Stimulated activated CD8-positive, alpha-beta memory T cell treated with anti-CD3 and anti-CD28 coated beads, Interleukin-4, amount 100 ng/mL, for 4 hours (primary cell): ENCODE measurements around the gene CSF1.
"Not testable (repeated sequence)": the region's sequence is repeated elsewhere in the genome, so short reads cannot be mapped to it uniquely, and the experiment has no call there.

Experiments
- DNase-seq, 2 donors: peaks; one replicate each; pipeline ENCODE4 v3.0.0-alpha.2; 2020; ENCODE audit warnings: low read depth in 2 of 2, low spot score in 1 of 2

The CSF1 gene, protein sequence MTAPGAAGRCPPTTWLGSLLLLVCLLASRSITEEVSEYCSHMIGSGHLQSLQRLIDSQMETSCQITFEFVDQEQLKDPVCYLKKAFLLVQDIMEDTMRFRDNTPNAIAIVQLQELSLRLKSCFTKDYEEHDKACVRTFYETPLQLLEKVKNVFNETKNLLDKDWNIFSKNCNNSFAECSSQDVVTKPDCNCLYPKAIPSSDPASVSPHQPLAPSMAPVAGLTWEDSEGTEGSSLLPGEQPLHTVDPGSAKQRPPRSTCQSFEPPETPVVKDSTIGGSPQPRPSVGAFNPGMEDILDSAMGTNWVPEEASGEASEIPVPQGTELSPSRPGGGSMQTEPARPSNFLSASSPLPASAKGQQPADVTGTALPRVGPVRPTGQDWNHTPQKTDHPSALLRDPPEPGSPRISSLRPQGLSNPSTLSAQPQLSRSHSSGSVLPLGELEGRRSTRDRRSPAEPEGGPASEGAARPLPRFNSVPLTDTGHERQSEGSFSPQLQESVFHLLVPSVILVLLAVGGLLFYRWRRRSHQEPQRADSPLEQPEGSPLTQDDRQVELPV

GRCh38 chr1:109910123-109910962, at the start of gene CSF1:
Gene CSF1, plus strand, starts transcription at chr1:109910849. Its CDS starts 175 bp downstream, at chr1:109911024.
- peak; percentile 62 to 66 for DNase-seq

DNA sequence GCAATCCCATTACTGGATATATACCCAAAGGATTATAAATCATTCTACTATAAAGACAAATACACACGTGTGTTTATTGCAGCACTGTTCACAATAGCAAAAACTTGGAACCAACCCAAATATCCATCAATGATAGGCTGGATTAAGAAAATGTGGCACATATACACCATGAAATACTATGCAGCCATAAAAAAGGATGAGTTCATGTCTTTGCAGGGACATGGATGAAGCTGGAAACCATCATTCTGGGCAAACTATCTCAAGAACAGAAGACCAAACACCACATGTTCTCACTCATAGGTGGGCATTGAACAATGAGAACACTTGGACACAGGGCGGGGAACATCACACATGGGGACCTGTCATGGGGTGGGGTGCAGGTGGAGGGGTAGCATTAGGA, 49.0 kb upstream of the CSF1 start:
- not testable (repeated sequence) for DNase-seq

GRCh38 chr1:109863667-109864046, 47.0 kb upstream of the CSF1 start:
- no peak for DNase-seq

- no peak for DNase-seq
Observed at GRCh38 chr1:109864047-109864822, 46.4 kb upstream of the CSF1 start.

GRCh38 chr1:109864930-109865612, 45.6 kb upstream of the CSF1 start:
- DNase-seq = no peak

- no peak for DNase-seq
Observed at GRCh38 chr1:109866071-109866470, 44.6 kb upstream of the CSF1 start.

DNA sequence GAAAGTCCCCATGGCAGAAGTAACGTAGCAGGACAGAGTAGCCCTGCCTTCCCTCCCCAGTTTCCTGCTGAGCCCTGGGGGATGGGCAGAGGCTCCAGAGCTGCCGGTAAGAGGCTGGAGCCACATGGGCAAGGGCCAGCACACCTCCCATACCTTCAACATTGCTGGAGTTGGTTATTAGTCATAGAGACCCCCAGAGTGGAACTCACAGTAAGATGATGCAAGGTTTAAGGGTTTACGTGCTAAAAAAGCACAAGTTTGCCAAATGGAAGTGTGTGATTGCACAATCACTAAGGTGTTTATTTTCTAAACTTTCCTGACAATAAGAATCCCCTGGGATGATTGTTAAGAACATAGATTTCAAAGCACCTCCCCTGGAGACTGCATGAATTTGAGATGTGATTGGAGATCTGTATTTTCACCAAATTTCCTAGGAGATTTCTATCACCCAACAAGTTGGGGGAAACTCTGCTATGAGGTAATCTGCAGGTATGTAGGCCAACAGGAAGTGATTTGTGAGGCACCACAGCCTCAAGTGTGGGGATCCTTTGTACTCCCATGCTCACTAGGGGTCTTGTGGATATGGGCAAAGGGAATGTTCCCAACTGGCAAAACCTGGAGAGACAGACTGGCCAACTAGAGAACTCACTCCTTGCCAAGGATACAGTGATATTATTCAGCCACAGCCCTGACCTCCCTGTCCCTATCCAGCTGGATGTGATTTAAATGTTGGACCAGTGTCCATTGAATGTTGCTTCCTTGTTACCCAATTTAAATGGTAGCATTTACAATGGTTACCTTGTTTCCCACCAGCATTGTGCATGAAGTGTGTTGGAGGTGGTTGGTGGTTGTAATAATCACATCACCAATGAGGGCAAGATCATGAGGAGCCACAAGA, 37.1 kb upstream of the CSF1 start:
- DNase-seq = no peak

GRCh38 chr1:109874445-109874844, 36.2 kb upstream of the CSF1 start:
- no peak for DNase-seq

- DNase-seq = no peak
Observed at GRCh38 chr1:109875874-109876273, 34.8 kb upstream of the CSF1 start.

- no peak for DNase-seq
Observed at GRCh38 chr1:109876617-109877316, 33.9 kb upstream of the CSF1 start.

DNA sequence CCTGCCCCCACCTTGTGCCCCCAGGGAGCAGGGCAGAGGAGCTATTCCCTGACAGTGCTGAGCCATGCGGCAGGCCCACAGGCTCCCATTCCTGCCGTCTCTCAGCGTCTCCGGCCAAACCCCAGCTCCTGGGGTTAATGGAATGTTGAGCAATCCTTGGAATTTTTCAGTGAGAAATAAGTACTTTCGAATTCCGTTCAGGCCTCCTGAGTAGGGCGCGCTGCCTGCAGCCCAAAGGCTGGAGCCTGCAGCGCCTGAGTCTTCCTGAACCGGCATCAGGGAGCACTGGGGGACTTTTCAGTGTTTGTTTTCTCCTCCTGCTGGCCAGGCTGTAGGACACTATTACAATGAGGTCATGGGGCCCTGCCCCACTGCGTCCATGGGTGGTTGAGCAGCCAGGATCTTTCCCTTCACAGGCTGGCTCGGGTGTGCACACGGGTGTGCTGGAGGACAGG, 33.3 kb upstream of the CSF1 start:
- DNase-seq = no peak

GRCh38 chr1:109877776-109878175, 32.9 kb upstream of the CSF1 start:
- no peak for DNase-seq

GRCh38 chr1:109878531-109879104, 32.0 kb upstream of the CSF1 start:
- no peak for DNase-seq

GRCh38 chr1:109879371-109879770, 31.3 kb upstream of the CSF1 start:
- not testable (repeated sequence) for DNase-seq

DNA sequence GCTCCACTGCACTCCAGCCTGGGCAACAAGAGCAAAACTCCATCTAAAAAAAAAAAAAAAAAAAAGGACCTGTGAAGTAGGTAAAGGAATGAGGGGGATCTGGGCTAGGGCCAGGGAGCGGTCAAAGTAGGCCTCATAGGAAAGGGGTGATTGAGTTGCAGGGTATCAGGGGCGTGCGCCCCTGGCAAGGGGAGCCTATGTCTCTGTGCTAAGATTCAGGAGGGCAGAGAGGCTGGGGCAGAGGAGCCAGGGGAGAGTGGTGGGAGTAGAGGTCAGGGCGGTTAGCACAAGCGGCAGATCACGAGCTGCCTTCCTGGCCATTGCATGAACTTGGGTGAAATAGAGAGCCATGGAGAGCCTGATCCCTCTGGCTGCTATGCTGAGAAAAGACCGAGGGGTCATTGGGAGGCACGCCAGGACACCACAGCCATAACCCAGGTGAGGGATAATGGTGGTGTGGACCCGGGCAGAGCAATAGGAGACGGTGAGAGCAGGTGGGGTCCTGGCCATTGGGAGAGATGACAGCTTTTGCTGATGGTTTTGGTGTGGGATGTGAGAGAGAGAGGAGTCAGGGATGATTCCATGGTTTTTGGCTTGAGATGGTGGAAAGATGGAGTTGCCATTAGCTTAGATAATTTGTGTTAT, 30.6 kb upstream of the CSF1 start:
- no peak for DNase-seq

DNA sequence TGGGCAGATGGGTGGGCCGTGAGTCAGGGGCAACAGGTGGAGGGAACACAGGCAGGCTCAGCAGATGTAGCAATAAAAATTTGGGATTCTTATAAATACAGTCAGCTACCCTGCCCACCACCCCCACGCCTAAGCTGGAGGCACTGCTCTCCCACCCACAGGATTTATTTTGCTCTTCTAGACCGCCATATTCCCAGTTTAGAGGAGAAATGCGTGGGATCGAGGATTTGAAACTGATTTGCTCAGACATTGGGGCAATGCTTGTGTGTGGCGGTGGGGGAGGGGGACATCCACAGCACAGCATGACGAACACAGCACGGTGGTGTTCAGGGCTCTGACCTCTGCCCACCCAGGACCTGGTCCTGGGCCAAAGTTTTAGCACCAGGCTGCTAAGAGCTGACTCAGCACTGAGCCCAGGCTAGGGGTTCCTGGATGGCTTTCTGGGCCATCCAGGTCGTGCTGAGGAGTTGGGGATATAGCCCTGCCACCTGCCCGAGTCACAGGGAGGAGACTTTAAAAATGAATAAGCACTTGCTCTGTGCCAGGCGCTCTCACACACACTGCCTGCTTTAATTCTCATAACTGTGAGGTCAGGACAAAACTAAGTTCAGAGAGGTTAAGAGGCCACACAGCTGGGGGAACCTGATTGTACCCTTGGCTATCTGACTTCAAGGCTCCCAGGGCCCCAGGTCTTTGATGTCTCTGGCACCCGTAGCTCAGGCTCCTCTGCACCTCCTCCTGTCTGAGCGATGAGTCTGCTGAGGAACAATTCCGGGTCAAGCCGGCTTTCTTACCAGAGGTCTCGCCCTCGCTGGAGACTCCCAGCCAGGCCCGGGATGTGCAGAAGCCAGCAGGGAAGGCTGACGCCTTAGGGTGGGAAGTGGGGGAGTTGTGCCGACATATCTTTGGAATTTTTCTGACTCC, 29.4 kb upstream of the CSF1 start:
- no peak for DNase-seq

GRCh38 chr1:109881906-109882287, 28.8 kb upstream of the CSF1 start:
- no peak for DNase-seq
